Stimulated activated CD8-positive, alpha-beta memory T cell treated with anti-CD3 and anti-CD28 coated beads, Interleukin-7, amount 100 ng/mL, for 4 hours (primary cell): ENCODE results near the gene SHISAL2A.

Experiments
- DNase-seq, 2 donors: peaks; one replicate each; pipeline ENCODE4 v3.0.0-alpha.2; 2020; ENCODE audit warnings: low read depth in 2 of 2

The SHISAL2A gene

GRCh38 chr1:52632732-52633290, at the start of gene SHISAL2A:
Gene SHISAL2A (plus strand): TSS chr1:52633168. CDS start chr1:52633494, 326 bp downstream.
- peak in 1 of 2 donors; percentile 63 for DNase-seq

GRCh38 chr1:52585474-52585873, 47.5 kb upstream of the SHISAL2A start:
- no peak for DNase-seq

DNA sequence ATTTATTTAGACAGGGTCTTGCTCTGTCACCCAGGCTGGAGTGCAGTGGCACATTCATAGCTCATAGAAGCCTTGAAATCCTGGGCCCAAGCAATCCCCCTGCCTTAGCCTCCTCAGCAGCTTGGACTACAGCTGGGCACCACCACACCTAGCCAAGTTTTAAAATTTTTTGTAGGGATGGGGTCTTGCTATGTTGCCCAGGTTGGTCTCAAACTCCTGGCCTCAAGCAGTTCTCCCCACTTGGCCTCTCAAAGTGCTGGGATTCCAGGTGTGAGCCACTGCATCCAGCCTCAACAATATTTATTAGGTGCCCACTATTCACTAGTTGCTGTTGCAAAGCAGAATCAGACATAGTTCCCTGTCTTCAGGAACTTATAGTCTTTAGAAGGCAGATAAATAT, 44.9 kb upstream of the SHISAL2A start:
- DNase-seq: no peak

- no peak for DNase-seq
These were observed 44.4 kb upstream of the SHISAL2A start for GRCh38 chr1:52588535-52588934.

DNA sequence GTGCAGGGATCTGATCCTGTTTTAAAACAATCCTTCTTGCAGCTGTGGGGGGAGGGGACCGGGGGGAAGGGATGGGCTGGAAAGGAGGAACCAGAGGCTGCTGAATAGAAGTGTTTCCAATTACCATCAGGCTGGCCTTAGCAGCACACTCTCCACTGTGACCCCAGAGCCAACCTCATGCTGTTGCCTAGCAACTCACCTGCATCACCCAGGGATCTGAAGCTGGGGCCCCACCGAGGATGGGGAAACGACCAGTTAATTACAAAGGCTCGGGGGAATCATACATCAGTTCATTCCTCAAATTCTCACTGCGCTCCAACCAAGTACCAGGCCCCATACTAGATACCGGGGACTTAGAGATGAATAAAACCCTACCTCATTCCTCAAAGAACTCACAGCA, 42.7 kb upstream of the SHISAL2A start:
- DNase-seq: no peak

DNA sequence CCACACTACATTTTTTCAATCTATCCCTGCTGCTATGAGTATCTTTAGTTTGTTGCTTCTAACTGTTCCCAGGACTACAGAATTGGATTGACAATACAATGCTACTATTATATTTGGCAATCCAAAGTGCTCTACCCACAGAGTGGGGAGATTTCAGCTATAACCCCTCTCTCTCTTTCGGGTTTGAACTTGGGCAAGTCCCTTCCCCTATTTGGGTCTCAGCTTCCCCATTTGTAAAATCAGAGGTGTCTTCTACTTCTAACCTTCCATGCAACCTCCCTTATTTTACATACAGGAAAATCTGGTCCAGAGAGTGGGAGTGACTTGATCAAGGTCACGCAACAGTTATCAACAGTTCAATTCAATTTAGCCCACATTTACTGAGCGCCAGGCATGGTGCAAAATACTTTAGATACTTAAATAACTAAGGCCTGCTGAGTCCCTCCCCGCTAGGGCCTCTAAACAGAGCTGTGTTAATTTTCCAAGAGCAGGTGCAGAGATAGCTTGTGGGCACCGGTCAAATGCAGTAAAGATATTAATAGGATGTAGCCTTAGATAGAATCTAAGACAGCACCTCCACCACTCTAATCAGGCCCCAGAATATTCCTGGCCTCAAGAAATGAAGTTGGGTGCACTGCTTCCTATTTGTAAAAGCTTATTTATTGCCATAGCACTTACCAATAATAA, 40.2 kb upstream of the SHISAL2A start:
- no peak for DNase-seq

DNA sequence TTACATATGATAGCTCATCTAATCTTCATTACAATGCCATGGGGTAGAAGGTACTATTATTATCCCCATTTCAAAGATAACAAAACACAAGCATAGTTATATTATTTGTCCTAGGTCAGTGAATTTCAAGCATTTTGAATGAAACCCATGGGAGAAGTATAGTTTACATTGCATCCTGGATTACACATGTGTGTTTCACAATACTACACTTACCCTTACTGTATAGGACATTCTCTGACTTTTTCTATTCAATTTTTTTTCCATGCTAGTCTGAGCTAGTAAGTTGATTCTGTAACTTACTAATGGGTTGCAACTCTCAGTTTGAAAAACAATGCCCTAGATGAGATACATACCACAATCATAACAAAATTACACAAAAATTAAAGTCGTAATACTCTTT, 39.5 kb upstream of the SHISAL2A start:
- no peak for DNase-seq

DNA sequence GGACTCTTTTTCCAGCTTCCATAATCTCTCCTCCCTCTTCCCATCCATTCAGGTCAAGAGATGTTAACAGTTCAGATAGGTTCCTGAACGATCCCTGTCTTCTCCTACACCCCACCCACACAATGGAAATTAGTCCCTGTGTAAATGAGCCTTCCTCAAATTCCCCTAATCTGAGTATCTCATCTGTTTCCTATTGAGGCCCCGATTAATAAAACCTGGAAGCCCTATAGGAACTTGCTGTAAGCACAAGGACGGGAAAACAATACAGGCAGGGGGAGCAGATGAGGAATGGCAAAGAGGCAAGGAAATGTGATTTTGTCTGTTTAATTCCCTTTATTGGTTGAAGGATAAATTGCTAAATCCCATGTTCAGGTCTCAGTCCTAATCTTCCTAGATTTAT, 37.9 kb upstream of the SHISAL2A start:
- no peak for DNase-seq

GRCh38 chr1:52597912-52598311, 35.1 kb upstream of the SHISAL2A start:
- DNase-seq: no peak

GRCh38 chr1:52598729-52599128, 34.2 kb upstream of the SHISAL2A start:
- no peak for DNase-seq

- DNase-seq: no peak
These were observed 33.7 kb upstream of the SHISAL2A start for GRCh38 chr1:52599236-52599635.

GRCh38 chr1:52600533-52601179, 32.3 kb upstream of the SHISAL2A start:
- DNase-seq: no peak

DNA sequence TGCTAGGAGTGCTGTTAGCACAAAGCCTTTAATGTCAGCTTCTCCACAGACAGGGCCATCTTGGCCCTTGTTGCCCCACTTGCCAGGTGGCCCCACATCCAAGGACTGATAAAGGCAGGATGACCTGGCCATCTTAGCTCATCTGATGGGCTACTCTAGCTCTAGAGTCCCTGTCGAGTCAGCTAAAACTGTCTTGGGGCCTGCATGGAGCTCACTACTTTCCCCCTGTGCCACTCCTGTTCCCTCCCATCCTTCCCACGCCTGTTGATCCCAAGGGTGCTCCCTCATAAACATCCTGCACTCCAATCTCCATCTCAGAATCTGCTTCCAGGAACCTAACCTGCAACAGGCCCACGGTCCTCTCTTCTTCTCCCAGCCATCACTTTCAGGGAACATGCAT, 31.4 kb upstream of the SHISAL2A start:
- no peak for DNase-seq

GRCh38 chr1:52601991-52602855, 30.7 kb upstream of the SHISAL2A start, which contains the start of gene GPX7:
Gene GPX7 (plus strand): TSS chr1:52602371. CDS start chr1:52602410, 39 bp downstream.
- peak; percentile 12 to 47 for DNase-seq

- no peak for DNase-seq
These were observed 29.9 kb upstream of the SHISAL2A start for GRCh38 chr1:52602856-52603600.

- DNase-seq: no peak
These were observed 29.3 kb upstream of the SHISAL2A start for GRCh38 chr1:52603630-52604029.

- DNase-seq: no peak
These were observed 28.8 kb upstream of the SHISAL2A start for GRCh38 chr1:52604063-52604770.

DNA sequence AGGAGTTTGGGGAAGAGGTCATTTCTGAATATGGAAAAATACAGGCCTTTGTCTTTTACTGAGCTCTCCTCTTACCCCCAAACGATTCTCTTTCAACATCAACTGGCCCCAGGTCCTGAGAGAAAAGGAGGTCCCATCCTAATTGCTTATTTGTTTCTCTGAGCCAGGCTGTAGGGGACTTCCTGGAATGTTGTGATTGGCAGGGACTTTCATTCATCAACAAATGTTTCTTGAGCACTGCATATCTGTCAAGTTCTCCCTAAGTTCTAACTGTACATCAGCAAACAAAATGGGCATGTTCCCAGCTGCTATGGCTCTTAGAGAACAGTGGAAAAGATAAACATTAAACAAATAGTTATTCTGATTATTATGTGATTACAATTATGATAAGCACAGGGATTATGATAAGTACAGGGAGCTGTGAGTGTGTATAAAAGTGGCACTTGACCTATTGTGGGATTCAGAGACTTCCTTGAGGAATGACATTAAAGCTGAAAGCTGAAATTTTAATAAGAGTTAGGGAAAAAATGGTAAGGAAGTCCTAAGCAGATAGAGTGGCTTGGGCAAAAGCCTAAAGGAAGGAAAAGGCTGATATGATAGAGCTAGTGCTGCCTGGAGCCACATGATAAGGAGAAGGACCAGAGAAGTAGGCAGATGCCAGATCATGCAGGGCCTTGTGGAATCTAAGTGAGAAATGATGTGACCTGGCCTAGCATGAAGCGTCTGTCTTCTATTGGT, 19.2 kb upstream of the SHISAL2A start:
- DNase-seq: no peak

- DNase-seq: no peak
These were observed 18.3 kb upstream of the SHISAL2A start for GRCh38 chr1:52614671-52615070.

DNA sequence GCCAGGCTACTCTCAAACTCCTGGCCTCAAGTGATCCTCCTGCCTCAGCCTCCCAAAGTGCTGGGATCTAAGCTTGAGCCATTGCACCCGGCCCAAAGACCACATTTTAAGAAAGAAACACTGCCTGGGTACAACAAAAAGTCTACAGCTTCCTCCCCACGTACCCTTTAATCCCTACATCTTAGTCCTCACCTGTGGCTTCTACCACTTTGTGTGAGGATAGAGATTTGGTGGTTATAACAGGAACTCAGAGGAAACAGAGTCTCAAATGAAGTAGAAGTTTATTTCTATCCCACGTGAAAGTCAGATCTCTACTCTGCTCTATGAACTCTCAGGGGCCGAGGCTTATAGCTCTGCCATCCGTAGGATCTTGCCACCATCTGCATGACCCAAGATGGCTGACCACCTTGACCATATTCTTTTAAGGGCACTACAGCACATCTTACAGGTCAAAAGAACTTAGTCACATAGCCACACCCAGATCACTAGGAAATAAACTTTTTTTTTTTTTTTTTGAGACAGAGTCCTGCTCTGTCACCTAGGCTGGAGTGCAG, 17.4 kb upstream of the SHISAL2A start:
- DNase-seq: no peak
